EH (cell line): ENCODE measurements around the gene LCLAT1.

Experiments used
- DNase-seq: peaks from one replicate; pipeline ENCODE4 v3.0.0-alpha.2; 2015; ENCODE audit warnings: low read depth

Gene LCLAT1

GRCh38 chr2:30424231-30424630 is 22.8 kb upstream of the LCLAT1 start:
- no peak for DNase-seq

- DNase-seq: peak; percentile 88
These were observed 21.7 kb upstream of the LCLAT1 start for GRCh38 chr2:30425326-30425725.

DNA sequence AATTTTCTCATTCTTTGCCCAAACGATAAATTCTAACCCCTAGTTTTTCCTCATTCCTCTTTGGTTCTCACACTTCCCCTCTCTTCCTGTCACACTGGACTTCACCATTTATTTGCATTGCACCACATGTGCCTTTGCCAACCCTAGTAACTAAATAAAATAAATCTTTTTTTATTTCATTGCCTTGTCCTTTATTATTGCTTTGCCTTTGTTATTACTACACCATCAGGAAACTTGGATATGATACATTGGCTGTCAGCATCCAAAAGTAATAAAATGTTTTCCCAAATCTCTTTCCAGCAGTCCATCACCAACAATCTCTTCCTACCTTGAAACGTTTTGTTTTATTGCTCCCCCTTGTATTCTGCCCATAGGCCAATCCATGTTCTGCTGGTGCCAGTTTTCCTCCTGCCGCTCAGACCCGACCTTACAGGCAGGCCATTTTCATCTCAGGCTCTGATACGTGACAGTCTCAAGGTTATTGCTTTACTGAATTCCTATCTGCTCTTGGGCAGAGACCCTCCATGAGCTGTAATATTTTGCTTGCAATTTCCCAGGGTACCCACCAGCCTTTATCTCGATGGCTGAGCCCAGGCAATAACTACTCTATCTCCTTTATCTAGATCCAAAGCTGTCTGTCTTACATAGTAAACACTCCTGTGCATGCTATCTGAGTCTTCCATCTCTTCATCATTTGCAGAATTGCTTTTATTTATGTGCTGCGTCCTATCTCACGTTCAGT is 19.3 kb upstream of the LCLAT1 start:
- no peak for DNase-seq

- no peak for DNase-seq
These were observed 18.7 kb upstream of the LCLAT1 start for GRCh38 chr2:30428348-30428662.

GRCh38 chr2:30428827-30429461 is 18.1 kb upstream of the LCLAT1 start:
- DNase-seq: no peak

- peak; percentile 66 for DNase-seq
These were observed 13.3 kb upstream of the LCLAT1 start for GRCh38 chr2:30433541-30434299.

GRCh38 chr2:30434708-30435107 is 12.3 kb upstream of the LCLAT1 start:
- DNase-seq: no peak

GRCh38 chr2:30436859-30437435 is 10.1 kb upstream of the LCLAT1 start:
- DNase-seq: peak; percentile 57

DNA sequence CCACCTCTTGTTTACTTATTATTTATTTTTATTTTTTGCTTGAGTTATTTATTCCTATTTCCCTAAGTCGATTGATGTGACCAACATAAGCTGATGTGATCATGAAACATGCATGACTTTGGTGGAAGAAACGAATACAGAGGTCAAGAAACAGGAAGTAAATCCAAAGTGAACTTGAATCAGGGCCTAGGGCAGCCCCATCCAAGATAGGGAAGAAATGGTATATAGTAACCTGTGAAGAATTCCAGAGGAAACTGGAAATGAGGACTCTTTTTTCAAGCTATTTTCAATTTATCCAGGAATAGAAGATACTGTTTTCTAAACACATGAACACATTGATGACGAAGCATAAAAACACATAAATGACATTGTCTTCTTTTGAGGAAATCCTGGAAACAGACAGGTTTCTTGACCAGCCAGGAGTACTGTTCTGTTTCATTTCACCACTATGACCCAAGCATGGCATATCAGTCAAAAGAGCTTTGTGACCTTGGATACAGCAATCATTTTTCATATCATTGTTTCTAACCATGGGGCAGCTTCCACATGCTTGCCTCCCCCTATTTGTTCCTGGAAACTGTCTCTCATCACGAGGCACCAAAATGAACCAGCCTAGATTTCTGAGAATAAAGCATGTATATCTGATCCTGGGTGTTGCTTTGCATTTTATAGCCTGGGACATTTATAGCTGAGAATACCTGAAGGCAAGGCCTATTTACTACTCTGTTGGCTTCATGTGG is 9.1 kb upstream of the LCLAT1 start:
- no peak for DNase-seq

DNA sequence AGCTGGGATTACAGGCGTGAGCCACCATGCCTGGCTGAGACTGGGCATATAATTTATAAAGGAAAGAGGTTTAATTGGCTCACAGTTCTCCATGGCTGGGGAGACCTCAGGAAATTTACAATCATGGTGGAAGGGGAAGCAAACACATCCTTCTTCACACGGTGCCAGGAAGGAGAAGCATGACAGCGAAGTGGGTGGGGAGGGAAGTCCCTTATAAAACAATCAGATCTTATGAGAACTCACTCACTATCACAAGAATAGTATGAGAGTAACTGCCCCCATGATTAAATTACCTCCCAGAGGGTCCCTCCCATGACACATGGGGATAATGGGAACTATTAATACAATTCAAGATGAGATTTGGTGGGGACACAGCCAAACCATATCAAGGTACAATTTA is 7.8 kb upstream of the LCLAT1 start:
- DNase-seq: no peak

DNA sequence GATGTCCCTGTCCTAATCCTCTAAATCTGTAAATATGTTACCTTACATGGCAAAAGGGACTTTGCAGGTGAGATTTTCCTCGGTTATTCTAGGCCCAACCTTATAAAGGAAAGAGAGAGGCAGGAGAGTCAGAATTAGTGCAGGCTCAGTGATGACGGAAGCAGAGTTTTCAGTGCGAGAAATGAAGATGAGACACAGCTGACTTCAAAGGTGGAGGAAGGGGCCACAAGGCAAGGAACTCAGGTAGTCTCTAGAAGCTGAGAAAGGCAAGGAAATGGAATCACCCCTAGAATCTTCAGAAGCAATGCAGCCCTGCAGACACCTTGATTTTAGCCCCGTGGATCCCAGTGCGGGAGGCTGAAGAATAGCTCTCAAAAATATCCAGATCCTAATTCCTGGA is 7.2 kb upstream of the LCLAT1 start:
- no peak for DNase-seq

GRCh38 chr2:30441023-30441422 is 6.0 kb upstream of the LCLAT1 start:
- DNase-seq: no peak

- no peak for DNase-seq
These were observed 4.0 kb upstream of the LCLAT1 start for GRCh38 chr2:30443081-30443480.

DNA sequence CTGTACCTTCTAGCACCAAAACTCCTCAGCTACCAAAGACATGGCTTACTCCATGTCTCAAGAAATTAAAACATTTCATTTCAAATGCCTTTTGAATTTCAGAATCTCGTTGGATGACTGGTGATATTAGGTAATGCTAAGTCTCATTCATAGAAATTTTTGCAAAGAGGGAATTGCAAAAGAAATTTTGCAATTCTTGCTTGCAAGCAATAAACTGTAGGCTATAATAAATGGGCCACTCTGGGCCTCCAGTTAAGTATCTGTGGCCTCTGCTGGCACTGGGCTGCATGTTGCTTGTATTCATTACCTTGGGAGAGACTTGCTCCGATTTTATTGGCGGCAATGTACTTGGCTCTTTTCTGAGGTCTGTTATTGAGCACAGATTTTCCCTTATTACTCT is 2.8 kb upstream of the LCLAT1 start:
- peak; percentile 6 for DNase-seq

DNA sequence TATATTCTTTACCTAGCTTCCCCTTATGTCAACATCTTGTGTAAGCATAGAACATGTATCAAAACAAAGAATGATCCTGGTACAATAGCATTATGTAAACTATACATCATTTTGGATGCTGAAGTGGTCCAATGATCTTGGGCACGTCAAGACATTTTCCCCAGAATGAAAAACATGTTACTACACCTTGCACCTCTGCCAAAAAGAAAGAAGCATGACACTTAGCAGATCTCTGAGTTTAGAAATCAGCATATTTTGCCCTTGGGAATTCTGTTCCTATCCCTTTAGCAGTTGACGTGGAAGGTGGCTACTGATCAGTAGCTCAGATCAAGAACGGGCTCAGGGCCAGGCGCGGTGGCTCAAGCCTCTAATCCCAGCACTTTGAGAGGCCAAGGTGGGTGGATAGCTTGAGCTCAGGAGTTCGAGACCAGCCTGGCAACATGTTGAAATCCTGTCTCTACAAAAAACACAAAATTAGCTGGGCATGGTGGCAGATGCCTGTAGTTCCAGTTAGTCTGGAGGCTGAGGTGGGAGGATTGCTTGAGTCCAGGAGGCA is 1.7 kb upstream of the LCLAT1 start:
- no peak for DNase-seq

DNA sequence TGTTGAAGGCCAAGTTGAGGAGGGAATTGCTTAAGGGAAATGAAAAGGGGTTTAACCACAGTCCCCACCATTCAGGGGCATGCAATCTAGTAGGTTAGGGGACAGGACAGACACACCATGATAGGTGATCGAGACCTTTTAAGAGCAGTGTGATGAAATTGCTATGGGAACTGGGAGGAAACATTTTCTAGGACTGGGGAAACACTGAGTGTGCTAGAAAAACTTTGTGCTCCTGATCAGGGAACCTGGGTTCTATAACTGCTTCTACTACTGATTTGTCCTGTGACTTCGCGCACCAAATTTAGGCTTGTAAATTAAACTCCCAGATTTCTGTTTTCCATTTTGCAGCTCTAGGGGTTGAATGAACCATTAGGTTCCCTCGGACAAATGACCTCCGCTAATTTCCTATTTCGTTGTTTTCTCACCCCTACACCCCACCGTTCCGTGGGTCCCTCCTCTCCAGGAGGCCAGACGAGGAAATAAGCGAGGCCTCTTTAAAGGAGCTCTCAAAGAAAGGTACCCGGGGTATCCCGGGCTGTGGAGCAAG is 371 bp upstream of the LCLAT1 start:
- no peak for DNase-seq

DNA sequence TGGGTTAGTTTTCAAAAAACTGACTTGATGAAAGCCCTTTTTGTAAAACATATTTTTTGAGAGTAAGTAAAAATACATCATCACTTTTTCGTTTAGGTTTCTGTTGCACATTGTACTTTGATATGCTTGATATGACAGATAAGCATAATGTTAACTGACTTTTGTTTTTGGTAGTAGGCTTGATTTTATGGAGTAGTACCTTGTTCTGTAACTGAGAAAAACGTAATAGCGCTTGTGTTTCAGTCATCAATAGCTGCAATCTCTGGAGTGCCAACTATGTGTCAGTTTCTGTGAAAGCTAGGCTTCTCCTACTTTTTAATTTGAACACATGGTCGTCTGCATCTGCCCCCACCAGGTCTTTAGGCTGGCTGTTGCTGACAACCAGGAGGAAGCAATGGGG is 1.3 kb downstream of the LCLAT1 start:
- DNase-seq: no peak

DNA sequence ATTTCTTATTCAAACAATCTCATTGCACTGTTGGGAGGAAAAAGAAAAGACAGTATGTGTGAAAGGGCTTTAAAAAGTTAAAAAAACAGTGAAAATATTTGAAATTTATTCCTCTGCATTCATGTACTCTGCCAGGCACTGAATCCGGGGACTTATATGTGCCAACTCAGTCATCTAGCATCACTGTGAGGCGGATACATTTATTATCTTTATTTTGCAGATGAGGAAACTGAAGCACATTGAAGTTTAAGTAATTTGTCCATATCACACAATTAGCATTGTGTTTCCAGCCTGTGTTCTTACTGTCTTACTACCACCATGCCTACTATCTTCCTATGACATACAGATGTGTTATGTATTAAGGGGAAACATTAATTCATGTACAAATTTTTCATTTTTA is 1.8 kb downstream of the LCLAT1 start:
- DNase-seq: no peak

DNA sequence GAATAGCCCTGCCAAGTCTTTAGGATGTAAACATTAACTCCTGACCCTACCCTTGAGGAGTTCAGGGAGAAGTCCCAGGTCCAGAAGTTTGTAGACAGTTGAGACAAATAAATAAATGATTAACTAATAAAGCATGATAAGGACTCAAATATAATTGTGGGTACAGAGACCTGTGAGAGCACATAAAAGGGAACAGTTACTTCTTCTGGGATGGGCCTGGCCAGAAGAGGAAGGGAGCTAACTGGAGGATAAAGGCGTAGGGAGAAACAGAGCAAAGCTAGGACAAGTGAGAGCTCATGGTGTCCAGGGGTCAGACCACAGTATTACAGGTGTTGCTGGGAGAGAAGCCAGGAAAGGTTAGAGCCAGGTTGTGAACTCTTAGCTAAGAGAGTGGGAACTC is 3.0 kb downstream of the LCLAT1 start:
- DNase-seq: no peak

DNA sequence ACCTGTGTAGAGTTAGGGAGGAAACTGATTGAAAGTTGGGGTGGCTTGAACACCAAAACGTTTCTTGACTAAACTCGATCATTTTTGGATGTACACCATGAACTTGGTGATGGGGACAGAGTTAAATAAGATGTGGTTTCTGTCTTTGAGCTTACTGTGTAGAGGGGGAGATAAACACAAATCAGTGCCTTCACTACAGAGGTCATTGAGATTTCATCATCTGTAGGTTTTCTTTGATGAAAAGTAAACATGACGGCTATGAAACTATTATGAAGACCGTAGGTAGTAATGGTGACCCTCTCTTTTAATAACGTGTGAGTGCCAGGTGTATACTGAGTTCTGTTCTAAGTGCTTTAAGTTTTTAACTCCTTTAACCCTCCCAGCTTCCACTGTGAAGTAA is 6.5 kb downstream of the LCLAT1 start:
- no peak for DNase-seq

DNA sequence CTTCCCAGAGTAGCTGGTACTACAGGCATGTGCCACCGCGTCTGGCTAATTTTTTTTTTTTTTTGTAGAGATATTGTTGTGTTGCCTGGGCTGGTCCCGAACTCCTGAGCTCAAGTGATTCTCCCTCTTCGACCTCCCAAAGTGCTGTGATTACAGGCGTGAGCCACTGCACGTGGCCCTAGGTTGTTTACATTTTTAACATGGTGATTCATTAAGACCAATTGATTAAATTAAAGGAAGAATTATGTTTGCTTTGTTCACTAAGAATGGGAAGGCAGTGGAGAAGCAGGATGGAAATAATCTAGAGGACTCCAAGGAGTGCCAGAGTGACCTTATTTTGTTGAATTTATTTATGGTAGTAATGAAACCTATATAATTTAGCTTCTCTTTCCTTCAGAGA is 7.5 kb downstream of the LCLAT1 start:
- peak; percentile 43 for DNase-seq
